Prostate gland (tissue), 2 donors: ENCODE results near the gene FCHSD2.
"Not testable (repeated sequence)": the region's sequence is repeated elsewhere in the genome, so short reads cannot be mapped to it uniquely, and the experiment has no call there.

Experiments
- CTCF ChIP-seq, 4 experiments: fragments of 200-600 bp in 2 of 4; fragments of 450-650 bp in 2 of 4; sonication (generic) in 2 of 4; IDR thresholded peaks; 1 replicate in 3 of 4; 2 replicates in 1 of 4; pipeline ENCODE4 v1.5.1; 2016 to 2019; ENCODE audit warnings: antibody characterized with exemption in 4 of 4, mild to moderate bottlenecking in 2 of 4, moderate library complexity in 2 of 4
- POLR2AphosphoS5 ChIP-seq: sonication (generic); formaldehyde crosslinking; IDR thresholded peaks from one replicate; pipeline ENCODE4 v1.6.1; 2017; ENCODE audit warnings: antibody characterized with exemption

GRCh38 chr11:72976522-72976892 is 165.6 kb downstream of the FCHSD2 start:
- TF ChIP-seq CTCF (IDR thresholded peaks at IDR 0.05); POLR2AphosphoS5: not testable (repeated sequence)
